ENCODE data around the gene B4GALT1. TPM values are rescaled to one million over a fixed set of nuclear protein-coding genes. Genes with fewer than 3 reads are reported as not detected.

Gene B4GALT1
- total RNA-seq, 1 donor from 2014 or later, result 80.1 TPM

DNA sequence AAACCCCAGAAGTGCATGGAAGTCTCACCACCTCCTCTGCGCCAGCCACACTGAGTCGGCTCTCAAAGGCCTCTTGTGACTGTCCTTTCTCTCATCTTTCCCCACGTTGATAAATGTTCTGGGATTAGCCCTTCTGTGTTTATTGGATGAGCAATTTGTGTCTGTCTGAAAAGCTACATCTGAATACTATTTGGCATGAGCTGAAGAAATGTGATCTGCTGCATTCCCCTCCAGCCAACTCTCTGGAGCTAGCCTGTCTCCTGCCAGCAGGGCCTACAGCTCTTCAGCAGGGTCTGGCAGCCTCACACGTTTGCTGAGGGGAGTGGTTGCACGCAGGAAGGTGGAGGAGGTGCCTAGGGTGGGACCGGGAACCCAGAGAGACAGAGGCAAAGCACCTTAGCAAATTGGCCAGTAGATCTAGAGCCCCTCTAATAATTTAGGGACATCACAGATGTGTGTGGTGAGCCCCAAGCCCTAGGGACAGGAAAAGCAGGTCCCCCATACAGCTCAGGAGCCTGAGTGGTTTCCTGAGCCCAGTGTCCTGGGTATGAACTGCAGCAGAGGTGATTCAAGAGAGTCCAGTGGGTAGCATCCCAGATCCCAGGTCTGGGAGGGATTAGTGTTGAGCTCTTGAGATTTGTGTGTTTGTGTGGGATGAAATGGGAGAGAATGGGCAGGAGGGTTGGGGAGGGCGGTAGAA is 20.5 kb upstream of the B4GALT1 start:
- peak; percentile 40 for ATAC-seq

DNA sequence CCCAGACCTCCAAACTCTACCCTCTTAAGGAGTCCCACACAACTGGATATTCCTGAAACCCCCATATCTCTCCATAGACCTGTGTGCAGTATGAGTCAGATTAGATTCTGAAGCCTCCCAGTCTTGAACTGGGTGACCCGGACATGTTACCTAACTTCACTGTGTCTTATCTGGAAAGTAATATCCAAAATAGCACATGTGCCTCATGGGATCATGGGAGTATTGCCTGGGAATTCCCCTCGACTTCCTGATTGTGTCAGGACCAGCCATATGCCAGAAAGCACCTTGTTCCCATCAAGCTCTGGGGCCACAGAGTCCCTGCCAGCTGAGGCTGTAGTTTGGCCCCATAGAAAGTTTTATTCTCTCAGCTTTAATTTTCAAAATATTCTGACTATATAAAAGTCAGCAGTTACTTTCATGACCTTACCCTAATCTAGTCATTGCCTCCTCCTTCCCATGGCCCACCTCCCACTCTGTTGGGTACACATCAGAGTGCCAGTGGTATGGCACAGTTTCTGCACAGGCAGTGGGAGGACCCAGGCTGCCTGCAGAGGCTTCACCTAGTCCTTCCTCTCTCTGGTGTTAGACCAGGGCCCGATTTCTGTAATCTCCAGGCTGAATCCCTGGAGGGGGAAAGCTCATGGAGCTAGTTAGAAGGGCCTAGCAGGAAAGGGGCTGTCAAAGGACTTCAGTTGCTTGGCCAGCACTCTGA is 19.5 kb upstream of the B4GALT1 start:
- no peaks in the 10 kb centered on the region for H3K9me3 ChIP-seq
- intact Hi-C loops (cut with DNase I), result no loop called here
- TF ChIP-seq, protein P1, sequence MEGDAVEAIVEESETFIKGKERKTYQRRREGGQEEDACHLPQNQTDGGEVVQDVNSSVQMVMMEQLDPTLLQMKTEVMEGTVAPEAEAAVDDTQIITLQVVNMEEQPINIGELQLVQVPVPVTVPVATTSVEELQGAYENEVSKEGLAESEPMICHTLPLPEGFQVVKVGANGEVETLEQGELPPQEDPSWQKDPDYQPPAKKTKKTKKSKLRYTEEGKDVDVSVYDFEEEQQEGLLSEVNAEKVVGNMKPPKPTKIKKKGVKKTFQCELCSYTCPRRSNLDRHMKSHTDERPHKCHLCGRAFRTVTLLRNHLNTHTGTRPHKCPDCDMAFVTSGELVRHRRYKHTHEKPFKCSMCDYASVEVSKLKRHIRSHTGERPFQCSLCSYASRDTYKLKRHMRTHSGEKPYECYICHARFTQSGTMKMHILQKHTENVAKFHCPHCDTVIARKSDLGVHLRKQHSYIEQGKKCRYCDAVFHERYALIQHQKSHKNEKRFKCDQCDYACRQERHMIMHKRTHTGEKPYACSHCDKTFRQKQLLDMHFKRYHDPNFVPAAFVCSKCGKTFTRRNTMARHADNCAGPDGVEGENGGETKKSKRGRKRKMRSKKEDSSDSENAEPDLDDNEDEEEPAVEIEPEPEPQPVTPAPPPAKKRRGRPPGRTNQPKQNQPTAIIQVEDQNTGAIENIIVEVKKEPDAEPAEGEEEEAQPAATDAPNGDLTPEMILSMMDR (IDR thresholded peaks at IDR 0.05), result no peak
- H3K36me3 ChIP-seq, result no peaks in the 10 kb centered on the region
- H3K27ac ChIP-seq, result no peak overlapping the region
- H3K4me3 ChIP-seq, result no peak overlapping the region
- peaks cover 15% of the 10 kb centered on the region for H3K4me1 ChIP-seq
- no peaks in the 10 kb centered on the region for H3K27me3 ChIP-seq
- no peak for DNase-seq
- peak; percentile 64 for ATAC-seq

More for the DNA sequence above, 20.5 kb upstream of the B4GALT1 start:
- H3K27me3 ChIP-seq, result no peaks in the 10 kb centered on the region
- H3K9me3 ChIP-seq, result no peaks in the 10 kb centered on the region
- intact Hi-C loops (cut with DNase I), result no loop called here
- H3K36me3 ChIP-seq, result no peaks in the 10 kb centered on the region
- no peak for DNase-seq
- H3K4me1 ChIP-seq, result peaks cover 15% of the 10 kb centered on the region
- H3K27ac ChIP-seq, result no peak overlapping the region
- H3K4me3 ChIP-seq, result no peak overlapping the region
- TF ChIP-seq, protein P1 (IDR thresholded peaks at IDR 0.05), result no peak

DNA sequence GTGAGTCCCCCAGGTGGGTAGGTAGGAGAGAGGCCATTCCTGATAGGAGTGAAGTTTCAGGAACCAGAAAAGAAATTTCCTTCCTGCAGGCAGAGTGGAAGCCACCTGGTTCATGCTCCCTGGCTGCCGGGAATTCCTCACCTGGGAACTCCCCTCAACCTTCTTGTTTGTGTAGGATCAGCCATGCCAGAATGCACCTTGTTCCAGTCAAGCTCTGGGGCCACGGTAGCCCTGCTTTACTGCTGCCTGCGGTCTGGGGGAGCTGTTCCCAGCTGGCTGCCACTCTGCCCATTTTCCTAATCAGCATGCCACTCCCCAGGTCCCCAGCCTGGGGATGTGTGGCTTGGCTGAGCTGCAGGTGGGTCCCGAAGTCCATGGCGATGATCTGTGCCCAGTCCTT is 18.7 kb upstream of the B4GALT1 start:
- Histone ChIP-seq H3K4me1 (peaks cover 15% of the 10 kb centered on the region), H3K36me3 (no peaks in the 10 kb centered on the region), H3K9me3 (no peaks in the 10 kb centered on the region), H3K27me3 (no peaks in the 10 kb centered on the region), H3K4me3 (no peak overlapping the region), H3K27ac (no peak overlapping the region)
- peak; percentile 23 for ATAC-seq
- DNase-seq, result no peak
- intact Hi-C loops (cut with DNase I), result no loop called here
- TF ChIP-seq, protein P1 (IDR thresholded peaks at IDR 0.05), result no peak

DNA sequence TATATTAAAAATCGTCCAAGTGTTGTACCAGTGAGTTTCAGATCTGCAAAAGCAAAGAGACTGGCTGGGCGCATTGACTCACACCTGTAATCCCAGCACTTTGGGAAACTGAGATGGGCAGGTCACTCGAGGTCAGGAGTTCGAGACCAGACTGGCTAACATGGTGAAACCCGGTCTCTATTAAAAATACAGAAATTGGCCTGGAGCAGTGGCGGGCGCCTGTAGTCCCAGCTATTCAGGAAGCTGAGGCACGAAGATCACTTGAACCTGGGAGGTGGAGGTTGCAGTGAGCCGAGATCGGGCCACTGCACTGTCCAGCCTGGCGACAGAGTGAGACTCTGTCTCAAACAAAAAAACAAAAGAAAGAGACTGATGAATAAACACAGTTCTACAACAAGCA is 18.3 kb upstream of the B4GALT1 start:
- no peaks in the 10 kb centered on the region for H3K27me3 ChIP-seq
- H3K27ac ChIP-seq, result no peak overlapping the region
- no peak for DNase-seq
- TF ChIP-seq, protein P1 (IDR thresholded peaks at IDR 0.05), result no peak
- no peak for ATAC-seq
- intact Hi-C loops (cut with DNase I), result no loop called here
- H3K4me1 ChIP-seq, result peaks cover 15% of the 10 kb centered on the region
- no peak overlapping the region for H3K4me3 ChIP-seq
- H3K36me3 ChIP-seq, result no peaks in the 10 kb centered on the region
- H3K9me3 ChIP-seq, result no peaks in the 10 kb centered on the region

DNA sequence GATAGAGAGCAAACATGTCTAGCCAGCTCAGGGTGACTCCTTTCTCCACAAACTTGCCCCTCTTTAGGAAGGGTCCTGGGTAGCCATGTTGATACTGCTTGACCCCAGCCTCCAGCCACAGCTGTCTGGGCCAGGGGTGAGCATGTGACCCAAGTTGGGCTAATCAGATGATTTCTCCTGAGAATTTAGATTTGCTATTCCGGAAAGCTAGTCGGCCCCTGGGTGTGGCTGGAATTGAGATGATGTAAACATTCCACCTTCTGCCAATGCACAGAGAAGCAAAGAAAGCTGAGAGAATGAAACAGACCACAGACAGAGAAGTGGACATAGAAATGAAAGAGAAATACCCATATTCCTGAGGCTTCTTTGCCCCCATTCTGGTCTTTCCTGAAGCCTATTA is 17.8 kb upstream of the B4GALT1 start:
- intact Hi-C loops (cut with DNase I), result no loop called here
- TF ChIP-seq, protein P1 (IDR thresholded peaks at IDR 0.05), result no peak
- H3K27ac ChIP-seq, result no peak overlapping the region
- H3K4me3 ChIP-seq, result no peak overlapping the region
- ATAC-seq (no peak), DNase-seq (no peak)
- H3K36me3 ChIP-seq, result no peaks in the 10 kb centered on the region
- no peaks in the 10 kb centered on the region for H3K9me3 ChIP-seq
- peaks cover 15% of the 10 kb centered on the region for H3K4me1 ChIP-seq
- no peaks in the 10 kb centered on the region for H3K27me3 ChIP-seq
